ENCODE data around the gene ESR2. TPM values are rescaled to one million over a fixed set of nuclear protein-coding genes. Genes with fewer than 3 reads are reported as not detected.

ESR2 gene
- total and polyA plus RNA-seq, 2 of the 8 experiments (the other 6 are each of a cell fraction or from before 2014, with no cell fraction given) = 0.19 to 0.23 TPM

DNA sequence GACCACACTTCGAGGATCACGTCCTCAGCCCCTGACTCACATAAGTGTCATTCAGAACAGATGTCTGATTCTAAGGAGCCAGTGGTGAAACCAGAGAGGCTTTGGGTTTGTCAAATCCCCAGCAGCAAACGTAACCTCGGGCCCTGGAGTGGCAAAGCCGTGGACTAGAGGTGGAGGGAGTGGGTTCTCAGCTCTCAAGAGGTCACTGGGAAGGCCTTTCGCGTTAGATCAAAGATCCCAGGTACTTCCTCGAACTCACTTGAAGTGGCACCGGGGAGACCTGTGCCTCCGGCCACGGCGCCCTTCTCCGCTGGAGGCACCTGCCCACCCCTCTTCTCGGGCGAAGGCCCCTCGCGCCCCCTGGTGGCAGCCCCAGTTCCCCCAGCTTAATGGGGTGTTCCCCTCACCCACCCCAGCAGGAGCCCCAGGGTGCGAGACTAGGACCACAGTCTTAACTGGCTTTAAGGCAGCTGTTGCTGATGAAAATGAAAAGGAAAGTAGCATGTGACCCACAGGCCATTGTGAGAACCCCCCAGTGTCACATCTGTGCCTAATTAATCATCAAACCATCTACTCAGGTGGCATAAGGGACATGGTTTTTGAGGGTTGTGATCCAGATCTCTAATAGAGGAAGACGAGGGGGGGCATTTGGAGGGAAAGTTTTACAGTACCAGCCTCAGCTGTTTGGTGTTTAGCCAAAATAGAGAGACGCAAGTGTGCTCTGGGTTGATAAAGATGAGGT is 672 bp upstream of the ESR2 start (continued):
- TF ChIP-seq, protein P1, sequence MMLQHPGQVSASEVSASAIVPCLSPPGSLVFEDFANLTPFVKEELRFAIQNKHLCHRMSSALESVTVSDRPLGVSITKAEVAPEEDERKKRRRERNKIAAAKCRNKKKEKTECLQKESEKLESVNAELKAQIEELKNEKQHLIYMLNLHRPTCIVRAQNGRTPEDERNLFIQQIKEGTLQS (IDR thresholded peaks at IDR 0.05; ENCODE audit: insufficient read depth, low read depth, low read length) = no peak
- no peak for TF ChIP-seq BCL11A (IDR thresholded peaks at IDR 0.05; ENCODE audit: low read depth in 2 of 2, low read length in 2 of 2)
- TF ChIP-seq SAP30 (IDR thresholded peaks at IDR 0.05; ENCODE audit: insufficient read depth, insufficient replicate concordance, low read length) = no peak
- no peak for TF ChIP-seq CREB1 (IDR thresholded peaks at IDR 0.05)
- TF ChIP-seq EGR1 (IDR thresholded peaks at IDR 0.05; ENCODE audit: borderline replicate concordance, low read depth, low read length) = no peak
- no peak for TF ChIP-seq JUN (IDR thresholded peaks at IDR 0.05; ENCODE audit: low read depth, low read length)
- TF ChIP-seq SRF (IDR thresholded peaks at IDR 0.05; ENCODE audit: low read depth, low read length) = no peak
- no peak for TF ChIP-seq TEAD4 (IDR thresholded peaks at IDR 0.05; ENCODE audit: low read depth, low read length)
